ENCODE data around the gene ANKH.

Gene ANKH

GRCh38 chr5:14753947-14754346 is 117.6 kb downstream of the ANKH start:
- TF ChIP-seq ARNTL (CRISPR knock-in tag; IDR thresholded peaks at IDR 0.05; ENCODE audit: borderline replicate concordance, low read depth) = no peak
- TF ChIP-seq ZNF70 (CRISPR knock-in tag; IDR thresholded peaks at IDR 0.05) = no peak
- no peak for ATAC-seq

DNA sequence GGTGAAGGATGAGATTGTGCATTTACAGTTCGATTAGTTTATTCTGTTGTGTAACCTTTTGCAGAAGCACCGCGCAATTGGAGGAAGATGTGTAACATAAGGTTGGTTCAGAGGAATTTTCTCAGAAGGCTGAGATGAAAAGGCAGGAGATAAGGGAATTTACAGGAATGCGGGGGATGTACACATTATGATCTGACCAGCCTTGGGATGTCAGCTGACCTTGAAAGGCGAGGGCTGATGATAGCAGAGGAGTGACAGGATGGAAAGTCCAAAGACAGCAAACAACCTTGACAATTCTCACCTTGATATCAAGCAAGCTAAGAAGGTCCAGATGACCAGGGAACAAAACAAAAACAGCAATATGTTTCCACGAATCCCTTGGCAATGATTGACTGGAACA is 118.3 kb downstream of the ANKH start:
- TF ChIP-seq, protein P1, sequence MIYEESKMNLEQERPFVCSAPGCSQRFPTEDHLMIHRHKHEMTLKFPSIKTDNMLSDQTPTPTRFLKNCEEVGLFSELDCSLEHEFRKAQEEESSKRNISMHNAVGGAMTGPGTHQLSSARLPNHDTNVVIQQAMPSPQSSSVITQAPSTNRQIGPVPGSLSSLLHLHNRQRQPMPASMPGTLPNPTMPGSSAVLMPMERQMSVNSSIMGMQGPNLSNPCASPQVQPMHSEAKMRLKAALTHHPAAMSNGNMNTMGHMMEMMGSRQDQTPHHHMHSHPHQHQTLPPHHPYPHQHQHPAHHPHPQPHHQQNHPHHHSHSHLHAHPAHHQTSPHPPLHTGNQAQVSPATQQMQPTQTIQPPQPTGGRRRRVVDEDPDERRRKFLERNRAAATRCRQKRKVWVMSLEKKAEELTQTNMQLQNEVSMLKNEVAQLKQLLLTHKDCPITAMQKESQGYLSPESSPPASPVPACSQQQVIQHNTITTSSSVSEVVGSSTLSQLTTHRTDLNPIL (CRISPR knock-in tag; IDR thresholded peaks at IDR 0.05; ENCODE audit: low read depth) = no peak
- TF ChIP-seq SNAI2 (CRISPR knock-in tag; IDR thresholded peaks at IDR 0.05) (no peak), ZFP30 (CRISPR knock-in tag; IDR thresholded peaks at IDR 0.05) (no peak), TSHZ2 (CRISPR knock-in tag; IDR thresholded peaks at IDR 0.05) (no peak), RARB (CRISPR knock-in tag; IDR thresholded peaks at IDR 0.05) (no peak), TOX (CRISPR knock-in tag; IDR thresholded peaks at IDR 0.05; ENCODE audit: borderline replicate concordance) (no peak), BACH2 (CRISPR knock-in tag; IDR thresholded peaks at IDR 0.05; ENCODE audit: borderline replicate concordance) (no peak), CSDC2 (CRISPR knock-in tag; IDR thresholded peaks at IDR 0.05) (no peak), OSR1 (CRISPR knock-in tag; IDR thresholded peaks at IDR 0.05) (no peak), ARNTL (CRISPR knock-in tag; IDR thresholded peaks at IDR 0.05; ENCODE audit: borderline replicate concordance, low read depth) (no peak), ESRRG (CRISPR knock-in tag; IDR thresholded peaks at IDR 0.05) (no peak), ISL1 (CRISPR knock-in tag; IDR thresholded peaks at IDR 0.05) (no peak), CSRNP3 (CRISPR knock-in tag; IDR thresholded peaks at IDR 0.05) (no peak), POU6F1 (CRISPR knock-in tag; IDR thresholded peaks at IDR 0.05; ENCODE audit: borderline replicate concordance, low read depth) (no peak), ZNF565 (CRISPR knock-in tag; conservative IDR thresholded peaks at IDR 0.05; ENCODE audit: low read depth) (no peak), ZC3H10 (CRISPR knock-in tag; IDR thresholded peaks at IDR 0.05) (no peak), ZNF8 (CRISPR knock-in tag; IDR thresholded peaks at IDR 0.05) (no peak), TCF4 (CRISPR knock-in tag; IDR thresholded peaks at IDR 0.05; ENCODE audit: borderline replicate concordance) (no peak), GLIS3 (CRISPR knock-in tag; IDR thresholded peaks at IDR 0.05) (no peak)
- TF ChIP-seq, protein P2, sequence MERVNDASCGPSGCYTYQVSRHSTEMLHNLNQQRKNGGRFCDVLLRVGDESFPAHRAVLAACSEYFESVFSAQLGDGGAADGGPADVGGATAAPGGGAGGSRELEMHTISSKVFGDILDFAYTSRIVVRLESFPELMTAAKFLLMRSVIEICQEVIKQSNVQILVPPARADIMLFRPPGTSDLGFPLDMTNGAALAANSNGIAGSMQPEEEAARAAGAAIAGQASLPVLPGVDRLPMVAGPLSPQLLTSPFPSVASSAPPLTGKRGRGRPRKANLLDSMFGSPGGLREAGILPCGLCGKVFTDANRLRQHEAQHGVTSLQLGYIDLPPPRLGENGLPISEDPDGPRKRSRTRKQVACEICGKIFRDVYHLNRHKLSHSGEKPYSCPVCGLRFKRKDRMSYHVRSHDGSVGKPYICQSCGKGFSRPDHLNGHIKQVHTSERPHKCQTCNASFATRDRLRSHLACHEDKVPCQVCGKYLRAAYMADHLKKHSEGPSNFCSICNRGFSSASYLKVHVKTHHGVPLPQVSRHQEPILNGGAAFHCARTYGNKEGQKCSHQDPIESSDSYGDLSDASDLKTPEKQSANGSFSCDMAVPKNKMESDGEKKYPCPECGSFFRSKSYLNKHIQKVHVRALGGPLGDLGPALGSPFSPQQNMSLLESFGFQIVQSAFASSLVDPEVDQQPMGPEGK (CRISPR knock-in tag; IDR thresholded peaks at IDR 0.05; ENCODE audit: borderline replicate concordance) = no peak
- no peak for ATAC-seq

DNA sequence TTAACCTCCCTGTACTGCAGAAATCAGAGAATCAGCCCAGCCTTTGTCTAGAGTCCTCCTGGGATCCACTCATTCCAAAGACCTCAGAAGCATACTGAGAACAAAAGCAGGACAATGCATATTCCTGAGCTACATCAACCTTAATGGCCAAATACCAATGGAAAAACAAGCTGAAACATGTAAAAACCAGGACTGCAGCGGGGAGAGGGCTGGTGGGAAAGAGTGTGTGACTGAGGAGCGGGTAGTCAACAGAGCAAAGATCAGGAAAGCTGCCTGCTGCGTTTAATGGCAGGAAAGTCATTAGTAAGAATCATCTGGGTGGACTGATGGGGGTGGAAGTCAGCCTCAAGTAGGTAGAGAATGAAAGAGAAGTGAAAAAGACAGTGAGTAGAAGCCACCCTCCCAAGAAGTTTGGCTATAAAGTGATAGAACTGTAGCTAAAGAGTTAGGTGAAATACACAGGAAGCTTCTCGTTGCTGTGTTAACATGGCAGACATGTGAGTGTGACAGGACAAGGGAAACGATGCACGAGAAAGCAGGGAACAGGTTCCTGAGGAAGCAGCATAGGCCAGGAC is 119.0 kb downstream of the ANKH start:
- ATAC-seq = no peak
- TF ChIP-seq, protein P2 (CRISPR knock-in tag; IDR thresholded peaks at IDR 0.05; ENCODE audit: borderline replicate concordance) = no peak
- TF ChIP-seq TSHZ2 (CRISPR knock-in tag; IDR thresholded peaks at IDR 0.05) (no peak), SNAI2 (CRISPR knock-in tag; IDR thresholded peaks at IDR 0.05) (no peak), ZNF8 (CRISPR knock-in tag; IDR thresholded peaks at IDR 0.05) (no peak), POU6F1 (CRISPR knock-in tag; IDR thresholded peaks at IDR 0.05; ENCODE audit: borderline replicate concordance, low read depth) (no peak)

Data from SK-N-SH treated with all-trans-retinoic acid at 6 μM for 48 hours (cell line).